GM23248 (cell line): ENCODE results near the gene ENPP6.

Experiments
- EZH2 ChIP-seq: fragments of 200-600 bp; sonication (generic); IDR thresholded peaks from 2 replicates; pipeline ENCODE4 v1.6.1; 2018; ENCODE audit warnings: antibody characterized with exemption, mild to moderate bottlenecking; ENCODE audit not compliant: insufficient read depth, poor library complexity, severe bottlenecking
- EZH2phosphoT487 ChIP-seq: fragments of 200-600 bp; sonication (generic); IDR thresholded peaks from 2 replicates; pipeline ENCODE4 v1.6.1; 2018; ENCODE audit warnings: antibody characterized with exemption, moderate library complexity, mild to moderate bottlenecking, low read depth; ENCODE audit not compliant: insufficient read depth

DNA sequence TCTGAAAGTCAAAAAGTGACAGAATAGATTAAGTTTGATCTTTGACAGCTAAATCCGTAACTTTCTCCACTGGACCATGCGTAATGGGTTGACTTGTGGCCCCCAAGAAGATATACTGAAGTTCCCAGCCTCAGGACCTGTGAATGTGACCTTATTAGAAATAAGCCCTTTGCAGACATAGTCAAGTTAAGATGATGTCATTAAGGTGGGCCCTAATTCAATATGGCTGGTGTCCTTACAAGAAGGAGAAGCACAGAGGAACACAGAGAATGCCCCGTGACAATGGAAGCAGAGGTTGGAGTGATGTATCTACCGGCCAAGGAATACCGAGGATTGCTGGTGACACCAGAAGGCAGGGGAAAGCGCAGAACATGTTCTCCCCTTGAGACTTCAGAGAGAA, 14.4 kb downstream of the ENPP6 start:
- TF ChIP-seq EZH2phosphoT487 (no peak), EZH2 (no peak)
